Dendritic cell treated with granulocyte-macrophage colony-stimulating factor and Interleukin-4, amounts not matched to agents 40 ng/mL and 50 ng/mL, for 4 days (primary cell): ENCODE data around the gene SRP72.
A peak's percentile ranks its signal among the peaks of the same experiment; 100 is the strongest.

Source experiments
- H3K27ac Mint-ChIP-seq: one replicate; pipeline ENCODE4 v1.8.0; 2022; ENCODE audit warnings: mild to moderate bottlenecking, mixed read lengths
- H3K27me3 Mint-ChIP-seq: one replicate; pipeline ENCODE4 v1.8.0; 2022; ENCODE audit warnings: mild to moderate bottlenecking, mixed read lengths
- H3K36me3 Mint-ChIP-seq: one replicate; pipeline ENCODE4 v1.8.0; 2022; ENCODE audit warnings: low read depth, mixed read lengths
- H3K4me1 Mint-ChIP-seq: one replicate; pipeline ENCODE4 v1.8.0; 2022; ENCODE audit warnings: low read depth, mixed read lengths
- H3K4me3 Mint-ChIP-seq: one replicate; pipeline ENCODE4 v1.8.0; 2022; ENCODE audit warnings: mild to moderate bottlenecking, moderate library complexity, mixed read lengths
- H3K9me3 Mint-ChIP-seq: one replicate; pipeline ENCODE4 v1.8.0; 2022; ENCODE audit warnings: mixed read lengths
- intact Hi-C: fragments of 100-400 bp; cut with micrococcal nuclease; formaldehyde crosslinking; loops from one replicate; pipeline ENCODE4 v1.15.0; 2022

Gene SRP72, protein sequence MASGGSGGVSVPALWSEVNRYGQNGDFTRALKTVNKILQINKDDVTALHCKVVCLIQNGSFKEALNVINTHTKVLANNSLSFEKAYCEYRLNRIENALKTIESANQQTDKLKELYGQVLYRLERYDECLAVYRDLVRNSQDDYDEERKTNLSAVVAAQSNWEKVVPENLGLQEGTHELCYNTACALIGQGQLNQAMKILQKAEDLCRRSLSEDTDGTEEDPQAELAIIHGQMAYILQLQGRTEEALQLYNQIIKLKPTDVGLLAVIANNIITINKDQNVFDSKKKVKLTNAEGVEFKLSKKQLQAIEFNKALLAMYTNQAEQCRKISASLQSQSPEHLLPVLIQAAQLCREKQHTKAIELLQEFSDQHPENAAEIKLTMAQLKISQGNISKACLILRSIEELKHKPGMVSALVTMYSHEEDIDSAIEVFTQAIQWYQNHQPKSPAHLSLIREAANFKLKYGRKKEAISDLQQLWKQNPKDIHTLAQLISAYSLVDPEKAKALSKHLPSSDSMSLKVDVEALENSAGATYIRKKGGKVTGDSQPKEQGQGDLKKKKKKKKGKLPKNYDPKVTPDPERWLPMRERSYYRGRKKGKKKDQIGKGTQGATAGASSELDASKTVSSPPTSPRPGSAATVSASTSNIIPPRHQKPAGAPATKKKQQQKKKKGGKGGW

DNA sequence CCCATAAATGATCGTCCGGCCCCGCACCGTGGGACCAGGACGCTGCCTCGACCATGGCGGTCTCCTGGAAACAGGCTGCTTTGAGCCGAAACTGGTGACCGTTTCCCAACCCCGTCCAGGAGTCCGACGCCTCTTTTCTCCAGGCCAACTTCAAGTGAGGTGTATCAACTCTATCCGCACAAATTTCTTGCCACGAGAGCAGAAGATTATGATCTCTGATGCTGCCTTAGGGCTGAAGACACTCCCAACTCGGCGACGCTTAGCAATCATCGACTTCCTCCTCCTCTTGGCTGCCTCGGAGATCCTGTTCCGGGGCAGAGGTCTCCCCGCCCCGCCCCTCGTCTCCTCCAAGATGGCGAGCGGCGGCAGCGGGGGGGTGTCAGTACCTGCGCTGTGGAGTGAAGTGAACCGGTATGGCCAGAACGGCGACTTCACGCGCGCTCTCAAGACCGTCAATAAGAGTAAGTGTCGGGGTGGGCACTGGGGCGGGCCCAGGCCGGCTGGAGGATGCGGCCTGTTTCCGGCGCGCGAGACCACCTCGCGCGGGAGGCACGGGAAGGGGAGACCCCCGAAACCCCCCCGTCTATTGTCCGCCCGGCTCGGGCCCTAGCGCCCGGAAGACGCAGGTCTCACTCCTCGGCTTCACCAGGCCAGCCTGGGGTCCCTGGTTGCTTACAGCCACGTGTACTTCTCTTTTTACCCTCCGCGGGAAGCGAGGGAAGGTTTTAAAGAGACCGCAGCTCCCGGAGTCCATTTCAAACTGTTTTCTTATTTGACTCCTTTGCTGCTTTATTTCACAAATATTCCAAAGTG, at the start of gene SRP72:
Gene SRP72, plus strand, starts transcription at position 334 of the 813 bp plus-strand sequence. Its CDS starts 19 bp downstream, at position 353.
- peak within 1 kb of the TSS; percentile 87 for H3K27ac Mint-ChIP-seq
- peaks cover 60% of the 10 kb centered on the region for H3K36me3 Mint-ChIP-seq
- intact Hi-C loops: loop anchor here (1.0 to 10.0 kb wide), 4 partner anchors 31 to 523 kb away; partner anchors contain the start of genes AASDH, CEP135 and PAICS
- peak within 1 kb of the TSS; percentile 94 for H3K4me3 Mint-ChIP-seq
- no peaks in the 10 kb centered on the region for H3K9me3 Mint-ChIP-seq
- H3K27me3 Mint-ChIP-seq: no peaks in the 10 kb centered on the region
- peaks cover 44% of the 10 kb centered on the region for H3K4me1 Mint-ChIP-seq

DNA sequence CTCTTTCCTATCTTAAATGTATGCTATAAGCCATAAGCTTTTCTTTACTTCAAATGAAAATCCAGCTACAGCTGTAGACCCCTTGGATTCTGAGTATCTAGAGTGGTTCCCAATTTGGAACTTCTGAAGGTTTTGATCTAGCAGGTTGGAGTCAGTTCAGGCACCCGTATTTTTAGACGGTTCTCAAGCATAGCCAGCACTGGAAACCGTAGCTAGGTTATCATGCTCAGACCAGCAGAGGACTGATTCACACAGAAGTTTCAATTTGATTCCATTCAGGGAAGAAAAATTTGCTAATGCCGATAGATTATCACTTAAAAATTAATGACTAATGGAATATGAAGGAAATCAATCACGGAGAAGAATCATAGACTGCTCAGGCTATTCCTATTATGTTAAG, 43.2 kb upstream of the SRP72 start:
- H3K4me1 Mint-ChIP-seq: no peaks in the 10 kb centered on the region
- H3K4me3 Mint-ChIP-seq: no peak overlapping the region
- no peaks in the 10 kb centered on the region for H3K36me3 Mint-ChIP-seq
- H3K27ac Mint-ChIP-seq: no peak overlapping the region
- no peaks in the 10 kb centered on the region for H3K9me3 Mint-ChIP-seq
- H3K27me3 Mint-ChIP-seq: no peaks in the 10 kb centered on the region
- intact Hi-C loops: loop anchor here (10.0 kb wide), 1 partner anchor 381 kb away; no protein-coding TSS in a partner anchor

DNA sequence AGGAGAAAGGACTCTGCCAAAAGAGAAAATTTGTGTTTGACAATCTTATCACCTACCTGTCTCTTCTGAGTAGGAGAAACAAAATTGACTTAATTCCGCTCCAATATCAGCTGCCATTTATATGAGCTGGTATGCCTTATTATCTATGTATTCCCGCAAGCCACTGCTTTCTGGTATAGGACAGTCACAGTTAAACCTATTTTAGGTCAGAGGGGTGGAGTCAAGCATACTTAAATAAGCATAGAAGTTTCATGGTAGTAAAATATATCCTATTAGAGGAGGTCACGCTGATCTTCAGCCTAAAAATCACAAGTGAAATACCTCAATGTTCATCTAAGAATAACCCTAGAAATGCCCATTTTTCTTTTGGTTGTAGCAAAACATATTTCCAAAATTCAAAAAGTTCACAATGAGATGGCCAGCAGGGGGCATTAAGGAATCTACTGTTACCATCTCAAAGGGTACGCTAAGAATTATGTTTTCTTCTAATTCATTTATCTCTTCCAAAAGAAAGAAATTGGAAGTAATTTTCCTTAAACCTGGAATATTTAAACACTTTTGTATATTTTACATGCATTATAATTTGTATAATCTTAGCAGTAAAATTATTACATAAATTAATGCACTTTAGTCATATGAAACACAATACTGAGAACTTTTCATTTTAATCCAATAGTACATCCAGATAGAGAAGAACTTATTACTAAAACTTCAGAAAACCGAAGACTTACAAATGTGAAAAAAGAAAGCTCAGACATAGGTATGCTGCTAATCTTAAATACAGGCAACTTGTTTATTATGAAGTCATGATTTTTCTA, 42.5 kb upstream of the SRP72 start:
- Mint-ChIP-seq H3K4me1 (no peaks in the 10 kb centered on the region), H3K27me3 (no peaks in the 10 kb centered on the region), H3K9me3 (no peaks in the 10 kb centered on the region), H3K36me3 (no peaks in the 10 kb centered on the region), H3K4me3 (no peak overlapping the region), H3K27ac (no peak overlapping the region)
- intact Hi-C loops: loop anchor here (1.0 to 10.0 kb wide), 4 partner anchors 42 to 411 kb away; partner anchors contain the start of gene SRP72

DNA sequence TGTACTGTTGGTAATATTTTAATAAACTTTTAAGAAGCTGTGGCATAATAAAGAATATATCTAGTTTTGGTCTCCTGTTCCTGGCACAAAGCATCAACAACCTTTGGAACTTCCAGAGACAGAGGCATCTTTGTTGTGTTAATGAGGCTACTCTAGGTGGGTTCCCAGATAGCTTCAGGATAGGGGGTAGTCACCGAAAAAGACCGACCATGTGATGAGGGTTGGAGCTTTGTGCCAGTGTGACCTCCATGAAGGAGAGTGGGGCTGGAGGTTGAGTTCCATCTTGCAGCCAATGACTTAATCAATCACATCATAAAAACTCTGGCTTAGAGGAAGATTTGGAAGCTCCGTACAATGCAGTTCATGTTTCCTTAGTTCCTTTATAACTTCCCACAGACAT, 41.9 kb upstream of the SRP72 start:
- no peaks in the 10 kb centered on the region for H3K4me1 Mint-ChIP-seq
- H3K36me3 Mint-ChIP-seq: no peaks in the 10 kb centered on the region
- no peaks in the 10 kb centered on the region for H3K9me3 Mint-ChIP-seq
- no peak overlapping the region for H3K27ac Mint-ChIP-seq
- intact Hi-C loops: loop anchor here (1.0 to 10.0 kb wide), 4 partner anchors 42 to 411 kb away; partner anchors contain the start of gene SRP72
- no peaks in the 10 kb centered on the region for H3K27me3 Mint-ChIP-seq
- H3K4me3 Mint-ChIP-seq: no peak overlapping the region

DNA sequence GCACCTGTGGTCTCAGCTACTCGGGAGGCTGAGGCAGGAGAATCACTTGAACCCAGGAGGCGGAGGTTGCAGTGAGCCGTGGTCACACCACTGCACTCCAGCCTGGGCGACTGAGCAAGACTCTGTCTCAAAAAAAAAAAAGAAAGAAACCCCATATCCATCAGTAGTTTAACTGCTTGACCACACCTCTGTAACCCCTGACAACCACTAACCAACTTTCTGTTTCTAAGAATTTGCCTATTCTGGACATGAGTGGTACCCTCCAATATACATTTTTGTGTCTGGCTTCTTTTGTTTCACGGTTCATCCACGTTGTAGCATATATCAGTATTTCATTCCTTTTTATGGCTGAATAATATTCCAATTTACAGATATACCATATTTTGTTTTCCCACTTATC, 41.1 kb upstream of the SRP72 start:
- Mint-ChIP-seq H3K4me1 (no peaks in the 10 kb centered on the region), H3K27me3 (no peaks in the 10 kb centered on the region), H3K27ac (no peak overlapping the region), H3K36me3 (no peaks in the 10 kb centered on the region), H3K4me3 (no peak overlapping the region), H3K9me3 (no peaks in the 10 kb centered on the region)
- intact Hi-C loops: loop anchor here (5.0 to 10.0 kb wide), 2 partner anchors 41 to 379 kb away; partner anchors contain the start of gene SRP72

DNA sequence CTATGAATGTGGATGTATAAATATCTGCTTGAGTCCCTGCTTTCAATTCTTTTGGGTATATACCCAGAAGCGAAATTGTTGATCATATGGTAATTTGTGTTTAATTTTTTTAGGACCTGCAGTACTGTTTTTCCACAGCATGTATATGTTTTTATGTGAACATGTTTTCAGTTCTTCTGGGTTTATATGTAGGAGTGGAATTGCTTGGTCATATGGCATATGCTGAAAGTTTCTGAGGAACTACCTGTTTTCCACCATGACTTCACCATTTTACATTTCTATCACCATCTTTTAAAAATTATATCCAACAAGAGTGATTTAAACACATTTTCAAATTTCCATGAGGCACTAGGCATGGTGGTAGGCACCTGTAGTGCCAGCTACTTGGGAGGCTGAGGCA, 40.2 kb upstream of the SRP72 start:
- H3K9me3 Mint-ChIP-seq: no peaks in the 10 kb centered on the region
- H3K27ac Mint-ChIP-seq: no peak overlapping the region
- intact Hi-C loops: loop anchor here (5.0 to 10.0 kb wide), 2 partner anchors 40 to 378 kb away; partner anchors contain the start of gene SRP72
- H3K36me3 Mint-ChIP-seq: no peaks in the 10 kb centered on the region
- H3K27me3 Mint-ChIP-seq: no peaks in the 10 kb centered on the region
- H3K4me1 Mint-ChIP-seq: no peaks in the 10 kb centered on the region
- H3K4me3 Mint-ChIP-seq: no peak overlapping the region

DNA sequence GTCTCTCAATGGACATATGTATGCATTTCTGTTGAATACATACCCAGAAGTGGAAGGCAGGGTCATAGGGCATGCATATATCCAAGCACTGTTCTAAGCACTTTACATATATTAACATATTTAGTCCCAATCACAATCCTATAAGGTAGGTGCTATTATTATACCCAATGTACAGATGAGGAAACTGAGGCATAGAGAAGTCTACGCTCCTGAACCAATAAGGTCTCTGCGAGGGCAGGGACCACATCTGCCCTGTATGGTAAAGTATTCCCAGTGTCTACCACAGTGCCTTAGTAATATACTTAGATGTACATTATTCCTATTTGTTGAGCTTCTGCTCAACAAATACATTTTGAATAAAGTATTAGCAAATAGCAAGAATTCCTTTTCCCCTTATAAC, 37.2 kb upstream of the SRP72 start:
- intact Hi-C loops: no loop called here
- peaks cover 10% of the 10 kb centered on the region for H3K4me1 Mint-ChIP-seq
- H3K27me3 Mint-ChIP-seq: no peaks in the 10 kb centered on the region
- no peak overlapping the region for H3K27ac Mint-ChIP-seq
- H3K4me3 Mint-ChIP-seq: no peak overlapping the region
- H3K36me3 Mint-ChIP-seq: peaks cover 5% of the 10 kb centered on the region
- H3K9me3 Mint-ChIP-seq: no peaks in the 10 kb centered on the region

DNA sequence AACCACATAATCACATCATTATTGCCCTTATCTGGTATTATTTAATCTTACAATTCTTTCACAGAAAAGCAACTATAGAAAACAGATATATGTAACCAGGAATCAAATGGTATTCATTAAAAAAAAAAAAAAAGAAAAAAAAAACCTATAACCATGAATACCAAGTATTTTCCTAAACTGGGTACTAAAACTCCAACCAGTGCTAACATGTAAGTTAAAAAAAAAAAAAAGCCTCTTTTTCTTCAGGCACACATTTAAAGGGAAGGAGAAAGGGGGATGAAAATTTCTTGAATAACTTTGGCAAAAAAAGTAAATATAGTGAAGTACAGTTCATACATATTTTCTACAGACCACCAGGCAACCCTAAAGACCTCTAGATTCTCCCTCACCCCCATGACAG, 34.1 kb upstream of the SRP72 start:
- Mint-ChIP-seq H3K27me3 (no peaks in the 10 kb centered on the region), H3K36me3 (peaks cover 24% of the 10 kb centered on the region), H3K9me3 (no peaks in the 10 kb centered on the region), H3K4me3 (no peak overlapping the region), H3K4me1 (peaks cover 22% of the 10 kb centered on the region), H3K27ac (no peak overlapping the region)
- intact Hi-C loops: no loop called here

DNA sequence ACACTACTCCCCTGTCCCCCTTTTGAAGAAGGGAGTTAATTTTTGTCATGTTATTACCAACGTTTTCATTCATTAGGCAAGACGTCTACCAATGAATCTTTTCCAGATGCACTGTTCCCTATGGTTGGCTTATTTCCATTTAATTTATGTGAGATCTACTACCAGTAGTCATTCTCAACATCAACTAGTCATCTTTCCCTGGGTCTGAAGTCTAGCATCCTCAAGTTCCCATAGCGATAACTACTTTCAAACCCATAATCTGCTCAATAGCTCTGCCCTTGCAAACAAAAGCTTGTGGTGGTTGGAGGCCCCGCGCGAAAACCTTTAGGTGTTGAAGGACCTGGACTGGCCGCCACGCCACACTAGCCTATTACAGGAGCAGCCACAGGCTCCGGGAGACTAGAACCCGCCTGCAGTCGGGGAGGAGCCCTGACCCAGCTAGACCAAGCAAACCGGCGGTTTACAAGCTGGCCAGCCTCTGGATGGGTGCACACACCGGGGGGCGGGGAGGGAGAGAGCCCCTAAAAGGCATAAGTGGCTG, 32.7 kb upstream of the SRP72 start:
- H3K27me3 Mint-ChIP-seq: no peaks in the 10 kb centered on the region
- H3K9me3 Mint-ChIP-seq: no peaks in the 10 kb centered on the region
- peak overlapping the region; percentile 89 for H3K27ac Mint-ChIP-seq
- H3K36me3 Mint-ChIP-seq: peaks cover 24% of the 10 kb centered on the region
- intact Hi-C loops: loop anchor here (5.0 kb wide), 1 partner anchor 473 kb away; the partner anchor contains the start of gene REST
- H3K4me3 Mint-ChIP-seq: peak overlapping the region; percentile 78
- H3K4me1 Mint-ChIP-seq: peaks cover 28% of the 10 kb centered on the region

DNA sequence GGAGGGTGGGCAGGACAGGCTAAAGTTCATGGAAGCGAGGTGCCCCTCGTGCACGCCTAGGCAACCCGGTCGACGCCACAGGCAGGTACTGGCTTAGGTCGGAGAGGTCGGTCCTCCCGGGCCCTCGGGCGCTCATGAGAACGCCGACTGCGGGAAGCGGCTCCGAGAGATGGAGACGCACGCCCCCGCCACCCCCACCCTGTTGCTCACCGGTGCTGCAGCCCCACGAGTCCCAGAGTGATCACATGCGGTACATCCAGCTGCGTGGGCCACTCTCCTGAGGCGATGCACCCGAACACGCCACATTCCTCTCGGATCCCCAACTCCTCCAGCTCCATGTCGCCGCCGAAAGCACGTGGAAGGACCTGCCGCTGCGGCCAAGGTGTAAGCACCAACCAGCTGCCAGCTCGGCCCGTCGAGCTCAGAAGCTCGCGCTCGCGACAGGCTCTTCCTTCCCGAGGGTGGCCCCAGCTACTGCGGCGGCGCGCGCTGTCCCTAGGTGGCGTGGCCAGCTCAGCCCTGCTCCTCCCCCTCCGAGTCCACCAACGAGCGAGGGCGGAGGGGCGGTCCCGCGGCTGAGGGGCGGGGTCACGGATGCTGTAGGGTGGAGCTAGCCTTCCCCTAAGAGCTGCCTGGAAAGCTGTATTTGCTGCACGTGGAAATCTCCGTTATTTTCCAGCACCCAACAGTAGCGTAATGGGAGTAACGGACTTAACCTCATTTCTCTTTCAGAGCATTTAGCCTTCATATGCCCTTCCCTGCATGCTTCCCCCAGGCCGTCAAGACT, 32.1 kb upstream of the SRP72 start, which contains the start of gene PPAT:
Gene PPAT, minus strand, starts transcription at position 476 of the 787 bp plus-strand sequence. Its CDS starts 138 bp downstream, at position 338.
- Mint-ChIP-seq H3K4me3 (peak within 1 kb of the TSS; percentile 78), H3K4me1 (peaks cover 34% of the 10 kb centered on the region), H3K36me3 (peaks cover 24% of the 10 kb centered on the region), H3K9me3 (no peaks in the 10 kb centered on the region), H3K27ac (peak within 1 kb of the TSS; percentile 89), H3K27me3 (no peaks in the 10 kb centered on the region)
- intact Hi-C loops: loop anchor here (5.0 kb wide), 1 partner anchor 472 kb away; the partner anchor contains the start of gene REST

DNA sequence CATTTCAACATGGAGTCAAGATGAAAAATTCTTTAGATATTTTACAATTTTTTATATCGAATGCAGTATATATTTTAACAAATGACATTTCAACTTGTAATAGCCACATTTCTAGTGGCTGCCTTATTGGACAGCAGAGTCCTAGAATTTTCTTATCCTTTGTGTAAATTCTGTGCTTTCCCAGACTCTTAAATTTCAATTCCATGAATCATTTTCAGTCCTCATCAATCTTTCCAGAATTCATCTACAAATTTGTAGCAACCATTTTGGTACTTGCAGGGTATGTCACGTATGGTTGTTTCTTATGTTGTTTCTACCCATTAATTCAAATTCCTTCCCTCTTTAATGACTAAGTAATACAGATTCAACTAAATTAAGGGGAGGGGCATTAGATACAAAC, 28.7 kb upstream of the SRP72 start:
- Mint-ChIP-seq H3K27ac (no peak overlapping the region), H3K4me3 (no peak overlapping the region), H3K27me3 (no peaks in the 10 kb centered on the region), H3K36me3 (peaks cover 43% of the 10 kb centered on the region), H3K9me3 (no peaks in the 10 kb centered on the region), H3K4me1 (peaks cover 38% of the 10 kb centered on the region)
- intact Hi-C loops: loop anchor here (5.0 kb wide), 1 partner anchor 469 kb away; the partner anchor contains the start of gene REST

DNA sequence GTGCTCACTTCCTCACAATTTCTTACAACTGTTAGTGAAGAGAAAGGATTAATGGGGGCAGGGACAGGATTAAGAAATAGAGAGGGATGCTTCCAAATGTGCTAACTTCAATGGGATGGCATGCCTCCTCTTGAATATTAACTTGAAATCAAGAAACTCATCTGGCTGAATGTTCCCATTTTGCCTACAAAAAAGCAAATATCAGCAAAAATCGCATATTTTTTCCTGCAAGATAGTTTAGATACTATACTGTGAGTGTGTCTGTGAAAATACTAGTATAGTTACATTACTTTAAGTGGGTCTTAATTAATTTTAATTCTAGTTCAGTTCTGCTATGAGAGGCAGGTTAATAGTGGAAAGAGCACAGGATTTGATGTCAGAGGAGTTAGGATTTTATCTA, 26.4 kb upstream of the SRP72 start:
- intact Hi-C loops: no loop called here
- Mint-ChIP-seq H3K4me1 (peaks cover 28% of the 10 kb centered on the region), H3K9me3 (no peaks in the 10 kb centered on the region), H3K27ac (no peak overlapping the region), H3K36me3 (peaks cover 30% of the 10 kb centered on the region), H3K4me3 (no peak overlapping the region), H3K27me3 (no peaks in the 10 kb centered on the region)
